Activated T-helper 2 cell treated with anti-CD3 and anti-CD28 coated beads, Interferon-gamma antibody, Interleukin-2, Interleukin-4, amounts not matched to agents 10 μg/mL and 5 μg/mL and 100 μg/mL, durations not matched to agents 14 hours and 24 hours and 36 hours (primary cell): ENCODE data around the gene NRTN. TPM values are rescaled to one million over a fixed set of nuclear protein-coding genes. Genes with fewer than 3 reads are reported as not detected.

Experiments
- DNase-seq: peaks from one replicate; pipeline ENCODE4 v3.0.0; 2021; ENCODE audit warnings: low spot score
- H3K27ac Mint-ChIP-seq: one replicate; pipeline ENCODE4 v1.8.0; 2021; ENCODE audit warnings: mixed read lengths
- H3K27me3 Mint-ChIP-seq: one replicate; pipeline ENCODE4 v1.8.0; 2021; ENCODE audit warnings: low read depth, mixed read lengths
- H3K36me3 Mint-ChIP-seq: one replicate; pipeline ENCODE4 v1.8.0; 2021; ENCODE audit warnings: low read depth, mixed read lengths
- H3K4me1 Mint-ChIP-seq: one replicate; pipeline ENCODE4 v1.8.0; 2021; ENCODE audit warnings: low read depth, mixed read lengths
- H3K4me3 Mint-ChIP-seq: one replicate; pipeline ENCODE4 v1.8.0; 2021; ENCODE audit warnings: low read depth, mild to moderate bottlenecking, moderate library complexity, mixed read lengths
- H3K9me3 Mint-ChIP-seq: one replicate; pipeline ENCODE4 v1.8.0; 2021; ENCODE audit warnings: mixed read lengths
- intact Hi-C: fragments of 100-400 bp; cut with micrococcal nuclease; formaldehyde crosslinking; loops from one replicate; pipeline ENCODE4 v1.15.1; 2023
- total RNA-seq: library from RNA; stranded (reverse); gene quantifications from 2 replicates; pipeline ENCODE4 v1.2.3, GENCODE V29; 2022

Gene NRTN
- total RNA-seq, 1 donor from 2014 or later = 0.87 TPM

DNA sequence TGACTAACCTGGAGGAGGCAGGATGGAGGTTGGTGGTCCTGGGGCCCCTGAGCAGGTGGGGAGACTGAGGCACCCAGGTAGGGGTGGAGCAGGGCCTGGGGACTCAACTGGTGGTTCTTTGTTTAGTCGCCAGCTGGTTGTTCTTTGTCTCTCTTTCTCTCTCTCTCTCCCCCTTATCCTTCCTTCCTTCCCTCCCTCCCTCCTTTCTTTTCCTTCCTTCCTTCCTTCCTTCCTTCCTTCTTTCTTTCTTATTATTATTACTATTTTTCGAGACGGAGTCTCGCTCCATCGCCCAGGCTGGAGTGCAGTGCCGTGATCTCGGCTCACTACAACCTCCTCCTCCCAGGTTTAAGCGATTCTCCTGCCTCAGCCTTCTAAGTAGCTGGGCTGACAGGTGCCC, 6.6 kb upstream of the NRTN start:
- H3K36me3 Mint-ChIP-seq = no peaks in the 10 kb centered on the region
- H3K27ac Mint-ChIP-seq = no peak overlapping the region
- peaks cover 3% of the 10 kb centered on the region for H3K4me1 Mint-ChIP-seq
- no peak for DNase-seq
- H3K27me3 Mint-ChIP-seq = peaks cover 6% of the 10 kb centered on the region
- no peaks in the 10 kb centered on the region for H3K9me3 Mint-ChIP-seq
- intact Hi-C loops = no loop called here
- no peak overlapping the region for H3K4me3 Mint-ChIP-seq

DNA sequence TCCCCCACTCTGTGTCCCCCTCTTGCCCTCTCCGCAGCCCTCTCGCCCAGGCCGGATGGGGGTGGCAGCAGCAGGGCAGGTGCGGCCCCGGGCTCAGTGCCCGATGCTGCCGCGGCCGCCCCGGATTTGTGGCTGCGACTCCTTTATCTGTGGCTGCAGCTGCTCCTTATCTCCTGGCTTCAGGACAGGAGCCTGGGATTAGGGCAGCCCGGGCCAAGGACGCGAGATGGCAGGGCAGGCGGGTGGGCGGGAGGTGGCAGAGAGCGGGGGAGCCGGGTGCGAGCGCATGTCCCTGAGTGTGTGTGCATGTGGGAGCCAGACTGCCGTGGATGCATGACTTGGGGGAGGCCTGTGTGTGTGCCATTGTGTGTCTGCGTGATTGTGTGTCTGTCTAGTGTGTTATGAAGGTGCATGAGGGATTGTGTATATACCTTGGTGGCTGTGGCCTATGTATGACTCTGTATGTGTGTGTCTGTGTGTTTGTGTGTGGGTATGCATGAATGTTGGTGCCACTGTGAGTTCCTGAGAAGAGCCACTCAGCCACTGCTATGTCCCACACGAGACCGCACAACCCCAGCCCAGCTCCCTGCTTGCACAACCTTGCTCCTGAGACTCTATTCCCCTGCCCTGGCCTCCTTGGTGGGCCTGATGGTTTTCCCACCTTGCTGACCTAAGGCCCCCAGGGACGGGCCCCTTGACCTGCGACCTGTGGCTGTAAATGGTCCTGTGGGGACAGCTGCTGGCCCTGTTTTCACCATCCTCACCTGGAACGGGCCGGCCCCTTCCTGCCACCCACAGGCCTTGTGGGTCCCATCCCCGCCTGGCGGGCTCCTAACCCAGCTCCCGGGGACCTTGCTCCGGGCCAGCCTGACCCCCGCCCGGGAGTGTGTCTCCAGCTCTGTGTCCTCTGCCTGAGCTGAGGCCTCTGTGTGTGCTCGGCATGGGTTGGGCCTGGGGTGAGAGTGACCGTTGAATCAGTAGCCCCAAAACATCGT, 5.3 kb upstream of the NRTN start:
- Mint-ChIP-seq H3K4me3 (no peak overlapping the region), H3K9me3 (no peaks in the 10 kb centered on the region), H3K4me1 (peaks cover 14% of the 10 kb centered on the region), H3K27me3 (peaks cover 10% of the 10 kb centered on the region), H3K36me3 (no peaks in the 10 kb centered on the region), H3K27ac (no peak overlapping the region)
- intact Hi-C loops = loop anchor here (10.0 kb wide), 1 partner anchor 165 kb away; no protein-coding TSS in a partner anchor
- no peak for DNase-seq

DNA sequence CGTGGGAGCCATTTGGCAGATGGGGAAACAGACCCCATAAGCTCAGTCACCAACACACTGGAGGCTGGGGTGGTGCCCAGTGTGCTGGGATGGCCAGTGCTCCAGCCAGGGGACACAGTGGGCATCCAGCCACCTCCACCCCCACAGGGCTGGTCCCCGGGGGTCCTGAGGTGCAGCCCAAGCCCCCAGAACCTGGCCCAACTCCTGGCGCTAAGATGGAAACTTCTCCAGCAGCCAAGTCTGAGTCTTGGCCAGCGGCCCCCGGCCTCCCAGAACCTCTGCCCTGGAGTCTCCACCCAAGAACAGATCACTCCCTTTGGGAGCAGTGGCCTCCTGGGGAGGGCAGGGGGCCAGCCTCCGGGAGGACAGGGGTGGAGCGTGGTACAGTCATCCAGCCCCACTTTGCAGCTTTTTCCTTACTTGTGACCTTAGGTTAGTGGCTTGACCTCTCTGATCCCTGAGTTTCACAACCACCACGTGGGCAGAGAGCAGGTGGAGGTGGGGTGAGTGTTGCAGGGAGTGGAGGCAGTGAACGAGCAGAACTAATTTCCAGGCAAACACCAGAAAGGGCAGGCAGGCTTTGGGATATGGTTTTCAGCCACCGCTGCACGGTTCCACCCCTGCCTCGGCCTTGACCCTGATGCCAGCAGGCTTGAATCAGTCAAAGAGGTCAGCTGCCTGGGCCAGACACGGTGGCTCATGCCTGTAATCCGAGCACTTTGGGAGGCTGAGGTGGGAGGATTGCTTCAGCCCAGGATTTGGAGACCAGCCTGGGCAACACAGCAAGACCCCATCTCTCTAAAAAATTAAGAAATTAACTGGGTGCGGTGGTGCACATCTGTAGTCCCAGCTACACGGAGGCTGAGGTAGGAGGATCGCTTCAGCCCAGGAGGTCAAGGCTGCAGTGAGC, 4.3 kb upstream of the NRTN start:
- Mint-ChIP-seq H3K4me1 (peaks cover 14% of the 10 kb centered on the region), H3K4me3 (no peak overlapping the region), H3K9me3 (no peaks in the 10 kb centered on the region), H3K36me3 (no peaks in the 10 kb centered on the region), H3K27me3 (peaks cover 10% of the 10 kb centered on the region), H3K27ac (no peak overlapping the region)
- DNase-seq = no peak
- intact Hi-C loops = loop anchor here (10.0 kb wide), 1 partner anchor 164 kb away; no protein-coding TSS in a partner anchor

DNA sequence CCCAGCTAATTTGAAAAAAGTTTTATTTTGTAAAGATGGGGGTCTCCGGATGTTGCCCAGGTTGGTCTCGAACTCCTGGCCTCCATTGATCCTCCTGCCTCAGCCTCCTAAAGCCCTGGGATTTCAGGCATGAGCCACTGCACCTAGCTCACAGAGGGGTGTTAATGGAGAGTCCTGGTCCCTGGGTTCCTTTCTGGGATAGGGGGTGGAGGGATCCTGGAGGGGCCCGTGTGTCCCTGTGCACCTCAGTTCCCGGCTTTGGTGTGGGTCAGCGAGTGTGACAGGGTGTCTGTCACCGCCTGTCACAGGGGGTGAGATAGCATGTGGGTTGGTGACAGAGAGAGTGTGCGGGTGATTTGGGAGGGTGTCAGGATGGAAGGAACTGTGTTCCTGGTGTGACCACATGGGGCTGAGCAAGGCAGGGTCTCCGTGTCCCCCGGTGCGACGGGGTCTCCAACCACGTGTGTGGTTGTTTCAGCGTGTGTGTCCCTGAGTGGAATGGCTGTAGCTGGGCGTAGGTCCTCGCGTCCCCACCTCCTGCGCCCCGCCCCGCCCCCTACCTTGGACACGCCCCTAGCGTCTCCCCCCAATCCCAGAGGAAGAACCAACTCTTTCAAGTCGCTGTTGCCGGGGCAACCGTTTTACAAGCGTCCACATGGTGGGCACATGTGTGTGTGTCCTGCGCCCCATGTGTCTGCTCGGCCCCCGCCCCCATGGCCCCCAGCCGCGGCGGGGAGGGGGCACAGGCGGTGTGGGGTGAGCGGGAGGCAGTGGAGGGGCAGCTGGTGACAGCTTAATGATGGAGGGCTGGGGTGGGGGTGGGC, 2.9 kb upstream of the NRTN start:
- Mint-ChIP-seq H3K36me3 (no peaks in the 10 kb centered on the region), H3K27me3 (peaks cover 20% of the 10 kb centered on the region), H3K9me3 (no peaks in the 10 kb centered on the region), H3K4me1 (peaks cover 16% of the 10 kb centered on the region), H3K4me3 (no peak overlapping the region), H3K27ac (no peak overlapping the region)
- intact Hi-C loops = loop anchor here (10.0 kb wide), 1 partner anchor 163 kb away; no protein-coding TSS in a partner anchor
- no peak for DNase-seq

DNA sequence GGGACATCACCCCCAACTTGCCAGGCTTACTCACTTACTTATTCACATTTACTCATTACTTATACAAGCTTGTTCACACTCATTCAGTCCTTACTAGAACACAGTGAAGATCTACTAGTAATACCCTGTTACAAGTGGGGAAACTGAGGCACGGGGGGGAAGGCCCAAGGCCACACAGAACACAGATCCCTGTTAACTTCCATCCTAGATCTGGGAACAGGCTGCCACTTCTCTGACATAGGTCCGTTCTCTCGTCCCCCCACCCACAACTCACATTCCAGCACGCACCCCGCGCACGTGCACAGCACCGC, 1.5 kb upstream of the NRTN start:
- no peaks in the 10 kb centered on the region for H3K9me3 Mint-ChIP-seq
- H3K4me3 Mint-ChIP-seq = peak overlapping the region; percentile 71
- no peak overlapping the region for H3K27ac Mint-ChIP-seq
- peaks cover 16% of the 10 kb centered on the region for H3K4me1 Mint-ChIP-seq
- peaks cover 21% of the 10 kb centered on the region for H3K27me3 Mint-ChIP-seq
- no peaks in the 10 kb centered on the region for H3K36me3 Mint-ChIP-seq
- no peak for DNase-seq
- intact Hi-C loops = loop anchor here (10.0 kb wide), 1 partner anchor 161 kb away; no protein-coding TSS in a partner anchor

DNA sequence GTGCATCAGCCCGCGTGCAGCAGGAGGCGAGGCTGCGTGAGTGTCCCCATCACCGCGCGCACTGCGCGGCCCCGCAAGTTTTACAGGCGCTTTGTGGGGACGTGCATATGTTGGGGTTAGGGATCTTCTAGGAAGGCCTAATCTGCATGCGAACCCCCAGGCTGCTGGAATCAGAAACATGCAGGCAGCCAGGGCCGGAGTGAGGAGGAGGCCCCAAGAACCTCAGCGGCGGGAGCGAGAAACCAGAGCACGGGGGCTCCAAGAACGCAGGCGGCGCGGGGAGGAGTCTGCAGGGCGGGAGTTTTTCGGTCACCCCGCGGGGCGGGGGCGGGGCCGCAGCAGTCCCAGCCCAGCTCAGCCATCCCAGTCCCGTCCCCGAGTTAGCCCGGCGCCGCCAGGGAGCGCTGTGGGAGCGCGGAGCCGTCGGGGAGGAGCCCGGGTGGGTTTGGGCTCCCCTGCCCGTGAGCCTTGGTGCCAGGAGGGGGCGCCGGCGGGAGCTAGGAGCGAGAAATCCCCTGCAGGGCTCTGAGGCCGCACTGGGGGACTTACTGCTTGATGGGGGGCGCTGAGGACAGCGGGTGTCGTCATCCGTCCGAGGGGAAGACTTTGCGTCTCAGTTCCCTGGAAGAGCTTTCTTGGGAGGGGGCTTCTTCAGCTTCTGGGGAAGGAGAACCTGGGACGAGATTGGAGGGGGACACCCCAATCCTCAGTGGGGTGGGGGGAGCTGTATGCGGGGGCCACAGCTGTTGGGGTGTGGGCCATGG, 933 bp upstream of the NRTN start:
- peak; percentile 93 for DNase-seq
- Mint-ChIP-seq H3K4me3 (peak overlapping the region; percentile 73), H3K4me1 (peaks cover 16% of the 10 kb centered on the region), H3K36me3 (no peaks in the 10 kb centered on the region), H3K27me3 (peaks cover 21% of the 10 kb centered on the region), H3K27ac (peak overlapping the region; percentile 62), H3K9me3 (no peaks in the 10 kb centered on the region)
- intact Hi-C loops = loop anchor here (1.0 to 10.0 kb wide), 2 partner anchors 100 to 161 kb away; partner anchors contain the start of gene VMAC

DNA sequence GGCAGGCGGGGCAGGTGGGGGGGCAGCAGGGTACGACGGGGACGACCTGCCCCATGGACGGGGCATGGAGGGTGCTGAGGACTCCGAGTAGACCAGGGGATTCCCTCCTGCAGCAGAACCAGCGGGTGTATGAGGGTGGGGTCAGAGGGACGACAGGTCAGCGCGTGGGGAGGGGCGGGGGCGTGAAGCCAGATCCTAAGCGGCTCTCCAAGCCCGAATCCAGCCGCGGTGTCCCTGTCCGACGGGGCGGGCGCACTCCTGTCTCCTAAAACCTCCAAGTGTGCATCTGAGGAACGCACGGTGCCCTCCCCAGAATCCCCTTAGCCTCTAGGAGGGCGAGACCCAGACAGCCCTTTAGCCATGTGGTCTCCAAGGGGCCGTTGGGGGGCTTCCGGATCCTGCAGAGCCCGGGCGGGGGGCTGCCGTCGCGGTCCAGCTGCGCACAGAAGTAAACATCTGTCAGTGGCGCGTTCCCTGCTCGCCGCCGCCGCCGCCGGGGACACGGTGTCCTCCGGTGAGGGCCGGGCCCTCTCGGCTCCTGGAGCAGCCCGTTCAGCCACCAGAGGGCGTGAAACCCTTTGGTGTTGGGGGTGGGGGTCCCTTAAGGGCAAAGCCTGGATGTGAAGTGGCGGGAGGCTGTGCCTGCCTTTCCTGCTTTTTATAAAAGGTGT, 730 bp downstream of the NRTN start:
- Mint-ChIP-seq H3K4me3 (peak overlapping the region; percentile 45), H3K9me3 (no peaks in the 10 kb centered on the region), H3K36me3 (no peaks in the 10 kb centered on the region), H3K27me3 (peaks cover 18% of the 10 kb centered on the region), H3K27ac (no peak overlapping the region), H3K4me1 (peaks cover 16% of the 10 kb centered on the region)
- DNase-seq = peak; percentile 38
- intact Hi-C loops = loop anchor here (2.0 to 10.0 kb wide), 2 partner anchors 159 to 217 kb away; no protein-coding TSS in a partner anchor

DNA sequence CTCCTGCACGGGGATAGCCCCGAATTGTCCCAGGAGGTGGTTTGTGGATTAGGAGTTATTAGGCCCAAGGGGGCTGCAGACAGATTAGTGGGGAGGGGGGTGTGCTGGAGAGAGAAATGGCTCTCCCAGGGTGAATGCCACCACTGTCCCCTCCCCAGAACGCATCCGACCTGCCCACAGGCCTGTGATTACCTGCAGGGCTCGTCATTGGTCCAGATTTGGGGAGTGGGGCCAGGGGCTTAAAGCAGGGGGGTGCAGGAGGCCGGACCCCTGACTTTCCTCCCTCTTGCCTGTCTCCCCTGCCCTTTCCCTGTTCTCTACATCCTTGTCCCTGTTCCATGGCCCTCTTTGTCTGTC, 1.2 kb downstream of the NRTN start:
- no peaks in the 10 kb centered on the region for H3K36me3 Mint-ChIP-seq
- peaks cover 16% of the 10 kb centered on the region for H3K4me1 Mint-ChIP-seq
- no peaks in the 10 kb centered on the region for H3K9me3 Mint-ChIP-seq
- DNase-seq = no peak
- no peak overlapping the region for H3K27ac Mint-ChIP-seq
- intact Hi-C loops = loop anchor here (2.0 to 10.0 kb wide), 2 partner anchors 159 to 217 kb away; no protein-coding TSS in a partner anchor
- peaks cover 18% of the 10 kb centered on the region for H3K27me3 Mint-ChIP-seq
- H3K4me3 Mint-ChIP-seq = no peak overlapping the region

DNA sequence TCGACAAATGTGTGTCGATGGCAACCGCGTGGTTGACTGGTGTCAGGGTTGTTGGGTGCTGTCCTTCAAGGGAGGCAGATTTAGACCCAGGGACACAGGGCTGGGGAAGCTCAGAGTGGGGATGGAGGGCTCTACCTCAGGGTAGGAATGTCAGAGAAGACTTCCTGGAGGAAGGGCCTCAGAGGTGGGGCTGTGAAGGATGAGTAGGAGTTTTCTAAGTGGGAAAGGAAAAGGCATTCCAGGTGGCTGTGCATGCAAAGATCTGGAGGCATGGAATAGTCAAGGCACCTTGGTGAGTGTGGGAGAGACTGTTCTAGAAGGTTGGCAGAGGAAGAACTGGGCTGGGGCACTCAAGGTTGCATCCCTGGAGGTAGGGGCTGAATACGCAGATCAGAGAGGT, 2.0 kb downstream of the NRTN start:
- H3K4me1 Mint-ChIP-seq = peaks cover 16% of the 10 kb centered on the region
- no peaks in the 10 kb centered on the region for H3K36me3 Mint-ChIP-seq
- intact Hi-C loops = loop anchor here (2.0 to 10.0 kb wide), 2 partner anchors 158 to 216 kb away; no protein-coding TSS in a partner anchor
- no peak overlapping the region for H3K27ac Mint-ChIP-seq
- H3K9me3 Mint-ChIP-seq = no peaks in the 10 kb centered on the region
- H3K27me3 Mint-ChIP-seq = peaks cover 17% of the 10 kb centered on the region
- no peak for DNase-seq
- no peak overlapping the region for H3K4me3 Mint-ChIP-seq

DNA sequence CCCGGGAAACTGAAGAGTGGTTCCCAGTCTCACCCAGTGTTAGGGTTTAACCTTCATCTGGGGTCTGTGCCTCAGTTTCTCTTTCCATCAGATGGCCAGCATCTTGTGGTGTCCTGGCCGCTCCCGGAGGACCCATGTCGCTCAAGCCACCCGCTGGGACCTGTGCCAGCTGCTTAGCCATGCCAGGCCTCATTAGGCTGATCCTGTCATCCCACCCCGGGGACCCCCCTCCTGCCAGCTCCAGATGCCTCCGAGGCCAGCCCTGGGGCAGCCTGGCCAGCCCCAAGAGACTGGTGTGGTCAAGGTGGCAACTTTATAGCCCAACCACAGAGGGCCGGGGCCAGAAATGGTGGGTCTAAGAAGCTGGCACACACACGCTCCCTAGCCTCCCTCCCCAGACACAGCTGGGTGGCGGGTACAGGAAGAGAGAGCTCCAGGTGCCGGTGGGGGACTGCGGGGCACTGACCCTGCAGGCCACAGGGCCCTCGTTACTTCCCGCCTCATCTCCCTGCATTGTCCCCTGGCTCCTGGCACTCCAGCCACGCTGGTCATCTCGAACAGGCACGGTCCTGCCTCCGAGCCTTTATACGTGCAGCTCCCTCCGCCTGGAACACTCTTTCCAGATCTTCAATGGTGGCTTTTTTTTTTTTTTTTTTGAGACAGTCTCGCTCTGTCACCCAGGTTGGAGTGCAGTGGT, 3.4 kb downstream of the NRTN start:
- H3K27me3 Mint-ChIP-seq = peaks cover 15% of the 10 kb centered on the region
- no peak overlapping the region for H3K4me3 Mint-ChIP-seq
- no peak overlapping the region for H3K27ac Mint-ChIP-seq
- intact Hi-C loops = loop anchor here (10.0 kb wide), 1 partner anchor 157 kb away; no protein-coding TSS in a partner anchor
- H3K9me3 Mint-ChIP-seq = no peaks in the 10 kb centered on the region
- no peaks in the 10 kb centered on the region for H3K36me3 Mint-ChIP-seq
- no peak for DNase-seq
- H3K4me1 Mint-ChIP-seq = peaks cover 12% of the 10 kb centered on the region
